GM20000 (cell line): ENCODE measurements around the gene ALOX5AP.

Experiments
- DNase-seq: peaks from one replicate; pipeline ENCODE4 v3.0.0; 2012; ENCODE audit warnings: low spot score
- CTCF ChIP-seq: IDR thresholded peaks from 2 replicates; pipeline ENCODE4 v1.5.1; 2012; ENCODE audit warnings: mild to moderate bottlenecking, control low read depth; ENCODE audit errors: extremely low read depth, missing control alignments

The ALOX5AP gene

GRCh38 chr13:30785191-30785850, 50.0 kb downstream of the ALOX5AP start:
- no peak for DNase-seq
- TF ChIP-seq CTCF, result no peak

GRCh38 chr13:30786648-30787047, 51.3 kb downstream of the ALOX5AP start:
- TF ChIP-seq CTCF, result no peak
- no peak for DNase-seq

- TF ChIP-seq CTCF, result no peak
- DNase-seq, result peak; percentile 38
Observed at GRCh38 chr13:30787738-30788525, 52.6 kb downstream of the ALOX5AP start.

GRCh38 chr13:30789166-30789862, 54.0 kb downstream of the ALOX5AP start:
- DNase-seq, result peak; percentile 49

GRCh38 chr13:30790592-30790991, 55.2 kb downstream of the ALOX5AP start:
- no peak for TF ChIP-seq CTCF
- no peak for DNase-seq

More at GRCh38 chr13:30789166-30789862, 54.0 kb downstream of the ALOX5AP start:
- no peak for TF ChIP-seq CTCF

GRCh38 chr13:30791354-30792001, 56.1 kb downstream of the ALOX5AP start:
- no peak for DNase-seq
- no peak for TF ChIP-seq CTCF
